Stimulated activated CD4-positive, alpha-beta T cell treated with anti-CD3 and anti-CD28 coated beads, Interleukin-1b, Interleukin-23, amount 100 ng/mL, for 24 hours (primary cell): ENCODE measurements around the gene CORO2A.
"Not testable (repeated sequence)": the region's sequence is repeated elsewhere in the genome, so short reads cannot be mapped to it uniquely, and the experiment has no call there.

Experiments
- DNase-seq, 4 experiments: peaks; one replicate each; pipeline ENCODE4 v3.0.0-alpha.2; 2020; ENCODE audit warnings: low read depth in 4 of 4, low spot score in 1 of 4

Gene CORO2A

GRCh38 chr9:98117984-98118639 lies 74.3 kb downstream of the CORO2A start:
- DNase-seq, result peak in 2 of 4 experiments; percentile 19 to 21

GRCh38 chr9:98117097-98117496 lies 75.3 kb downstream of the CORO2A start:
- not testable (repeated sequence) for DNase-seq

GRCh38 chr9:98109052-98109451 lies 83.4 kb downstream of the CORO2A start:
- no peak for DNase-seq

- no peak for DNase-seq
Observed at GRCh38 chr9:98108531-98109031, 83.9 kb downstream of the CORO2A start.

- no peak for DNase-seq
Observed at GRCh38 chr9:98107926-98108325, 84.5 kb downstream of the CORO2A start.

GRCh38 chr9:98105006-98105405 lies 87.4 kb downstream of the CORO2A start:
- DNase-seq, result no peak

GRCh38 chr9:98104445-98104881 lies 88.0 kb downstream of the CORO2A start:
- DNase-seq, result no peak

- DNase-seq, result peak in 3 of 4 experiments; percentile 35 to 60 (median 51)
Observed at GRCh38 chr9:98101868-98102273, 90.6 kb downstream of the CORO2A start.

GRCh38 chr9:98101416-98101815 lies 91.0 kb downstream of the CORO2A start:
- no peak for DNase-seq

- DNase-seq, result no peak
Observed at GRCh38 chr9:98100456-98100855, 92.0 kb downstream of the CORO2A start.

GRCh38 chr9:98099898-98100297 lies 92.5 kb downstream of the CORO2A start:
- no peak for DNase-seq

- no peak for DNase-seq
Observed at GRCh38 chr9:98099346-98099745, 93.1 kb downstream of the CORO2A start.

GRCh38 chr9:98097836-98098235 lies 94.6 kb downstream of the CORO2A start:
- DNase-seq, result no peak

- DNase-seq, result no peak
Observed at GRCh38 chr9:98096091-98096490, 96.3 kb downstream of the CORO2A start.

- DNase-seq, result no peak
Observed at GRCh38 chr9:98095401-98095800, 97.0 kb downstream of the CORO2A start.

GRCh38 chr9:98094851-98095250 lies 97.6 kb downstream of the CORO2A start:
- no peak for DNase-seq

- DNase-seq, result no peak
Observed at GRCh38 chr9:98094316-98094715, 98.1 kb downstream of the CORO2A start.

GRCh38 chr9:98092613-98092931 lies 99.9 kb downstream of the CORO2A start:
- no peak for DNase-seq

- no peak for DNase-seq
Observed at GRCh38 chr9:98091735-98092612, 100.5 kb downstream of the CORO2A start.

GRCh38 chr9:98090674-98091073 lies 101.8 kb downstream of the CORO2A start:
- not testable (repeated sequence) for DNase-seq

- no peak for DNase-seq
Observed at GRCh38 chr9:98087420-98088354, 104.8 kb downstream of the CORO2A start.
